ENCODE results near the gene C11orf52.

DNA sequence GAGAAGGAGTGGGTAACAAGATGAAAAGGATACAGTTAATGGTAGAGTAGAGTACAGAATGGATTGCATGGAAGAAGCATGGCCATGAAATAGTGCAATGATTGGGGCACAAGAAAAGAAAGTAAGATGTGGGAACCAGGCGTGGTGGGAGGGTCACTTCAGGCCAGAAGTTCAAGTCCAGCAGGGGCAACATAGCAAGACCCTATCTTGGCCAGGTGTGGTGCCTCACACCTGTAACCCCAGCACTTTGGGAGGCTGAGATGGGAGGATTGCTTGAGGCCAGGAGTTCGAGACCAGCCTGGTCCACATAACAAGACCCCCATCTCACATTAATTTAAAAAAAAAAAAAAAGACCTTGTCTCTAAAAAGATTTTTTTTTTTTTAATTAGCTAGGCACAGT, 1.4 kb upstream of the C11orf52 start:
- TF ChIP-seq CTCF (IDR thresholded peaks at IDR 0.05; ENCODE audit: poor library complexity, severe bottlenecking) (no peak), TAF1 (IDR thresholded peaks at IDR 0.05; ENCODE audit: low read depth) (no peak), RAD21 (conservative IDR thresholded peaks at IDR 0.05) (no peak), EP300 (conservative IDR thresholded peaks at IDR 0.05; ENCODE audit: poor library complexity, severe bottlenecking) (no peak), REST (IDR thresholded peaks at IDR 0.05; ENCODE audit: borderline replicate concordance) (no peak), POLR2AphosphoS5 (IDR thresholded peaks at IDR 0.05) (no peak)

All from neural cell (in vitro differentiated cells).